Fibroblast of the aortic adventitia (primary cell): ENCODE measurements around the gene ANKMY2. TPM values are rescaled to one million over a fixed set of nuclear protein-coding genes. Genes with fewer than 3 reads are reported as not detected.

Experiments used
- DNase-seq: peaks from one replicate; pipeline ENCODE4 v3.0.0-alpha.2; 2010; ENCODE audit warnings: low read depth
- H3K4me3 ChIP-seq: 2 replicates; pipeline ENCODE4 v1.5.1; 2011; ENCODE audit warnings: low read depth, mild to moderate bottlenecking, control low read depth, low read length, moderate library complexity
- total RNA-seq: library from RNA; depleted of rRNA; stranded (reverse); fragments of >200 nt; gene quantifications from 2 replicates; pipeline ENCODE4 v1.2.3, GENCODE V29; 2012; ENCODE audit warnings: low replicate concordance
- TF ChIP-seq, protein P1 (sequence below): IDR thresholded peaks from 2 replicates; pipeline ENCODE4 v1.5.1; 2011; ENCODE audit warnings: mild to moderate bottlenecking, low read length, control low read depth, inconsistent platforms; ENCODE audit not compliant: insufficient read depth

Gene ANKMY2
- total RNA-seq, 1 donor = 30.2 TPM

DNA sequence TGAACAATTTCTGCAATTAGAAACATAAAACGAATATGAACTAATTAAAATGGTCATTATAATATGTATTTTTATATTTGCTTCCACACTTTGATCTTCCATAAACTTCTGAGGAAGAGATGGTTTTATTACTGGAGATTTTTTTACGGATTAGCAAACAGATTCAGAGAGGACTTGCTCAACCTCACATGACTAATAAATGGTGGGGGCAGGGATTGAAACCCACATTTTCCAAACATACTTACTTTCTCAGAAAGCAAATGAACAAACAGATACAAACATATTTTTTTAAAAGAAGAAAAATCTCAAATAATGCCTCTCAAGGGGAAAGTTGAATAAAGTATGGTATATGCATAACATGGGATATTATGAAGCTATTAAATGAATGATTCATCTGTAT is 18.3 kb downstream of the ANKMY2 start:
- H3K4me3 ChIP-seq = no peak overlapping the region
- peak; percentile 34 for DNase-seq
- TF ChIP-seq, protein P1, sequence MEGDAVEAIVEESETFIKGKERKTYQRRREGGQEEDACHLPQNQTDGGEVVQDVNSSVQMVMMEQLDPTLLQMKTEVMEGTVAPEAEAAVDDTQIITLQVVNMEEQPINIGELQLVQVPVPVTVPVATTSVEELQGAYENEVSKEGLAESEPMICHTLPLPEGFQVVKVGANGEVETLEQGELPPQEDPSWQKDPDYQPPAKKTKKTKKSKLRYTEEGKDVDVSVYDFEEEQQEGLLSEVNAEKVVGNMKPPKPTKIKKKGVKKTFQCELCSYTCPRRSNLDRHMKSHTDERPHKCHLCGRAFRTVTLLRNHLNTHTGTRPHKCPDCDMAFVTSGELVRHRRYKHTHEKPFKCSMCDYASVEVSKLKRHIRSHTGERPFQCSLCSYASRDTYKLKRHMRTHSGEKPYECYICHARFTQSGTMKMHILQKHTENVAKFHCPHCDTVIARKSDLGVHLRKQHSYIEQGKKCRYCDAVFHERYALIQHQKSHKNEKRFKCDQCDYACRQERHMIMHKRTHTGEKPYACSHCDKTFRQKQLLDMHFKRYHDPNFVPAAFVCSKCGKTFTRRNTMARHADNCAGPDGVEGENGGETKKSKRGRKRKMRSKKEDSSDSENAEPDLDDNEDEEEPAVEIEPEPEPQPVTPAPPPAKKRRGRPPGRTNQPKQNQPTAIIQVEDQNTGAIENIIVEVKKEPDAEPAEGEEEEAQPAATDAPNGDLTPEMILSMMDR = no peak

DNA sequence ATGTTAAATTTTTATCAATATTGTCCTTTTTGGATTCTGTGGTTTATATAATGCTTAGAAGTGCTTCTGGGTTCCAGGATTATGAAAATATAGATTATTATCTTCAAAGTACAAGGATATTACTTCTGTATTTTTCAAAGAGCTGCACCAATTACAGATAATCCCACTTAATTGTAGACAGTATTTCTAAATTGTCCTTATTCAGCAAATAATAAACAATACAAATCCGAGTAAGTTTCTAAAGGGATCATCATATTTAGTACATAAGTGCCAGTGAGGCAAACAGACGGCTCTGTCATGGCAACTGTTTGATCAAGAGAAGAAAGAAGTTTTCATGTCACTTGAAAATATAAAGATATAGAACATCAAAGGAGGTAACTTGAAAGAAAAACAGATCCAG is 19.2 kb downstream of the ANKMY2 start:
- TF ChIP-seq, protein P1 = no peak
- DNase-seq = no peak
- no peak overlapping the region for H3K4me3 ChIP-seq

DNA sequence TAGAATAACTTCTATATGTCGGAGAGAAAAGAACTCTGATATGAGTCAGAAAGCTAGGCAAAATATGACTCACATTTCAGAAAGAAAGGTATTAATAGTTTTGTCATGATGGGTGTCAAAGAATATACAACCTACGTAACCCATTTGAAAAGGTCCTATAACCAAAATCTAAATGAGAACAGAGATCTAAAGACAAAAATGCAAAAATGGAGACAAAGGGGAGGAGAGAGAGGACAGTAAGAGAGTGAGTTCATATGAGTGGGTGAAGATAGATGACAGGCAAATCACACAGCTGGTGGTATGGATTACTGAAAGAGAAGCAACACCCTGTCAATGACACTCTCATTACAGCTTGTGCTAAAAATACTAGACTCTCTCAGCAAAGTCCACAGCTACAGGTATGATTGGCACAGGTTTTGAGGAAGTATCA is 25.6 kb downstream of the ANKMY2 start:
- no peak overlapping the region for H3K4me3 ChIP-seq
- TF ChIP-seq, protein P1 = no peak
- no peak for DNase-seq

DNA sequence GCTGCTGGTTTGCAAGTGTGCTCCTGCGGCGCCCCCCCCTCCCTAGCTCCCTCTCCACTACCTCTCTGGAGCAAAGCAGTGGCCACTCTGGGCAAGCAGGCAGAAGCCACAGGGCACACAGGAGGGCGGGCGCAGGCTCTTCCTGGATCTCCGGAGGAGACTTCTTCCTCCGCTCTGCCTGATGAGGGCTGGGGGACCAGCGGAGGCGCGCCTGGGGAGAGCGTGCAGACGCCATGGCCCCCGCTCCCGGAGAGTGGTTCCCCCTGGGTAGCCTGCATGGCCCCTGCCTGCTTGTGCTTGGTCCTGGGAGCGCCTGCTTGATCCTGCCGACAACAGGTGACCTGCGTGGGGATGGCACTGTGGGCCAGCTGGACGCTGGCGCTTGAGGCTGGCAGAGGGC is 29.0 kb downstream of the ANKMY2 start:
- TF ChIP-seq, protein P1 = no peak
- no peak overlapping the region for H3K4me3 ChIP-seq
- DNase-seq = no peak

DNA sequence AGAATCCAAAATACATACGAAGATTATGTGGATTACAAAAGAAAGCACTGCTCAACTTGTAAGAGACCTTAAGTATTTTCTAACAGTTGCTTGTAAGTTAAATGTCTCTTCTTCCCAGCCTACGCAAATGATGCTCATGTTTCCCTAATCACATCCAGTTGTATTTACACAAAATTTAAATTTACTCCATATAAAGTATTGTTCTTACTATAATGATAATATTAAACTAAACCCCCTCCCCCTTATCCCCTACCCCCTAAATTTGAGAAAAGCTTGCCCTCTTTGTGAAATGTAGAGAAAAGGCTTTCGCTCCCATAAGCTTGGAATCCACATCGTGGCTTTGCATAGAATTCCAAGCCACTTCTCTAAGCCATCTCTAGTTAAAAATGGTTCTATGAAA is 29.4 kb downstream of the ANKMY2 start:
- no peak overlapping the region for H3K4me3 ChIP-seq
- TF ChIP-seq, protein P1 = no peak
- DNase-seq = no peak

DNA sequence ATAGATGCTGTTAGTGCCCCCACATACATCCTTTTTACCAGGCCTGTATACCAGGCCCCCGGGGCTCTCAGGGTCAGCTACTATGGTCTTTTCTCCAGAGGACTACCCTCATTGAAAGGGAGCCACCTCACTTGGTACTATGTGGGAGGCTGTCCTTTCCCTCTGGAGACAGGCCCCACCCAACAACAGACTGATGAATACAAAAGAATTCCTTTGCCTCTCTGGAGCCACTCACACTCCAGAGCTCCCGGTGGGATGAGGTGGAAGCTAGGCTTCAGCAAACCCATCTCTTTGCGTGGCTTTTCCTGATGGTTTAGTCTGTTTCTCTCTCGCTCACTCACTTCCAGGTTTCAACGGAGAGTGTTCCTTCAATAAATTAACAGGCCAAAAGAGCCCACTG is 30.3 kb downstream of the ANKMY2 start:
- TF ChIP-seq, protein P1 = no peak
- no peak for DNase-seq
- H3K4me3 ChIP-seq = no peak overlapping the region

DNA sequence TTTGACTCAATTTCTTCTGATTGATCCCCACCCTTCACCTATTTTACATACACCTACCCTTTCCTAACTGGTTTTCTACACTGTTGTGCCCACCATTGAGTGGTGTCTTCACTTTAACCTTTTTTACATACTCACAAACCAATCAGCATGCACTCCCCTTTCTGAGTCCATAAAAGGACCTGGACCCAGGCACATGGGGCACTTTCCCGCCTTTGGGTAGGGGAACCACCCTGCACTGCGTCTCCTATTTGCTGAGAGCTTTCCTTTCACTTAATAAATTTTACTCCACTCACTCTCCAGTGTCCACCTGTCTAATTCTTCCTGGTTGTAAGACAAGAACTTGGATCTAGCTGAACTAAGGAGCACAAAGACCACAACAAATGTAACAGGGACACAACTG is 33.8 kb downstream of the ANKMY2 start:
- no peak overlapping the region for H3K4me3 ChIP-seq
- no peak for DNase-seq
- TF ChIP-seq, protein P1 = no peak
